ENCODE data around the gene FOXP1.

FOXP1 gene

GRCh38 chr3:71210257-71211007 is 373.1 kb downstream of the FOXP1 start:
- Histone ChIP-seq H2AFZ (ENCODE audit: low read depth, low read length, severe bottlenecking) (no peak overlapping the region), H3K4me3 (ENCODE audit: insufficient read depth, low read length, poor library complexity, severe bottlenecking) (no peak overlapping the region), H3K36me3 (ENCODE audit: low read length) (no peaks in the 10 kb centered on the region), H3K9me3 (ENCODE audit: insufficient read depth, low read length) (no peaks in the 10 kb centered on the region), H3K9ac (ENCODE audit: low read length) (no peak overlapping the region), H3F3A (ENCODE audit: insufficient read depth) (no peaks in the 10 kb centered on the region), H4K20me1 (ENCODE audit: low read depth, low read length) (no peaks in the 10 kb centered on the region), H3K9me2 (replicated peaks; ENCODE audit: insufficient read depth, low read length) (no peaks in the 10 kb centered on the region), H3K79me2 (ENCODE audit: insufficient read depth, low read length) (no peaks in the 10 kb centered on the region), H3K27ac (ENCODE audit: low read depth, low read length) (no peak overlapping the region), H3K27me3 (ENCODE audit: low read length) (no peaks in the 10 kb centered on the region), H3K4me2 (ENCODE audit: low read depth, low read length, poor library complexity, severe bottlenecking) (no peak overlapping the region)
- TF ChIP-seq CTCF (IDR thresholded peaks at IDR 0.05; ENCODE audit: insufficient read depth, low read length, poor library complexity, severe bottlenecking) (no peak), EZH2phosphoT487 (conservative IDR thresholded peaks at IDR 0.05; ENCODE audit: low read length) (no peak)

GRCh38 chr3:71208211-71209095 is 375.1 kb downstream of the FOXP1 start:
- Histone ChIP-seq H2AFZ (ENCODE audit: low read depth, low read length, severe bottlenecking) (no peak overlapping the region), H3K9ac (ENCODE audit: low read length) (no peak overlapping the region), H3K27me3 (ENCODE audit: low read length) (no peaks in the 10 kb centered on the region), H3K4me2 (ENCODE audit: low read depth, low read length, poor library complexity, severe bottlenecking) (no peak overlapping the region), H4K20me1 (ENCODE audit: low read depth, low read length) (no peaks in the 10 kb centered on the region), H3K27ac (ENCODE audit: low read depth, low read length) (no peak overlapping the region), H3F3A (ENCODE audit: insufficient read depth) (no peaks in the 10 kb centered on the region), H3K79me2 (ENCODE audit: insufficient read depth, low read length) (no peaks in the 10 kb centered on the region), H3K4me3 (ENCODE audit: insufficient read depth, low read length, poor library complexity, severe bottlenecking) (no peak overlapping the region), H3K36me3 (ENCODE audit: low read length) (no peaks in the 10 kb centered on the region), H3K9me2 (replicated peaks; ENCODE audit: insufficient read depth, low read length) (no peaks in the 10 kb centered on the region), H3K9me3 (ENCODE audit: insufficient read depth, low read length) (no peaks in the 10 kb centered on the region)
- TF ChIP-seq CTCF (IDR thresholded peaks at IDR 0.05; ENCODE audit: insufficient read depth, low read length, poor library complexity, severe bottlenecking) (no peak), EZH2phosphoT487 (conservative IDR thresholded peaks at IDR 0.05; ENCODE audit: low read length) (no peak)

DNA sequence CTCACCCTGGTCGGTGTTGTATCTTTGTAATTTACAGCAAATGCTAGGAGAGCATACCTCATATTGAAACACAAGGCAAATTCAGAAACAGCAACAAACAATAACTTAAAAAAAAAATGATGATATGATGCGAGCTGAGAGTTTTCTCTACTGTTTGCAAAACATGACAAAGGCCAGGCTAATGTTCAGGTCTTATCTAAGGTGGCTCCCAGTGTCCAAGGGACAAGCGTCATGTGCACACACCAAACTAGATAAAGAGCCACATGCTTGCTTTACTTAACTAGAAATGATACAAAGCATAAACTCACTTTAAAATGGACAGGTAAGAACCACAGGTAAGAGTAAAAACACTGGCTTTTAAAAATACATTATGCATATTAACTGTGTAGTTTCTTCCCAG is 375.9 kb downstream of the FOXP1 start:
- Histone ChIP-seq H3K4me2 (ENCODE audit: low read depth, low read length, poor library complexity, severe bottlenecking) (no peak overlapping the region), H2AFZ (ENCODE audit: low read depth, low read length, severe bottlenecking) (no peak overlapping the region), H3K4me3 (ENCODE audit: insufficient read depth, low read length, poor library complexity, severe bottlenecking) (no peak overlapping the region), H3K27ac (ENCODE audit: low read depth, low read length) (no peak overlapping the region), H3K27me3 (ENCODE audit: low read length) (no peaks in the 10 kb centered on the region), H4K20me1 (ENCODE audit: low read depth, low read length) (no peaks in the 10 kb centered on the region), H3K79me2 (ENCODE audit: insufficient read depth, low read length) (no peaks in the 10 kb centered on the region), H3K9me3 (ENCODE audit: insufficient read depth, low read length) (no peaks in the 10 kb centered on the region), H3K36me3 (ENCODE audit: low read length) (no peaks in the 10 kb centered on the region), H3F3A (ENCODE audit: insufficient read depth) (no peaks in the 10 kb centered on the region), H3K9me2 (replicated peaks; ENCODE audit: insufficient read depth, low read length) (no peaks in the 10 kb centered on the region), H3K9ac (ENCODE audit: low read length) (no peak overlapping the region)
- no peak for TF ChIP-seq CTCF (IDR thresholded peaks at IDR 0.05; ENCODE audit: insufficient read depth, low read length, poor library complexity, severe bottlenecking)
- TF ChIP-seq EZH2phosphoT487 (conservative IDR thresholded peaks at IDR 0.05; ENCODE audit: low read length) = no peak

Data from SU-DHL-6 (cell line).